Esophagus (tissue), 2 donors: ENCODE results near the gene TMEM120A. TPM values are rescaled to one million over a fixed set of nuclear protein-coding genes. Genes with fewer than 3 reads are reported as not detected.
"Not testable (repeated sequence)": the region's sequence is repeated elsewhere in the genome, so short reads cannot be mapped to it uniquely, and the experiment has no call there.

Experiments
- H3K27ac ChIP-seq, 2 donors: one replicate each; pipeline ENCODE4 v1.5.1; 2013; ENCODE audit warnings: low read depth in 2 of 2, mild to moderate bottlenecking in 2 of 2, inconsistent platforms in 1 of 2, low read length in 1 of 2, moderate library complexity in 1 of 2
- H3K27me3 ChIP-seq, 2 donors: one replicate each; pipeline ENCODE4 v1.6.1; 2013; ENCODE audit warnings: low read length in 2 of 2, control low read depth in 1 of 2, mild to moderate bottlenecking in 1 of 2; ENCODE audit not compliant: insufficient read depth in 2 of 2, control insufficient read depth in 1 of 2
- H3K36me3 ChIP-seq, 2 donors: one replicate each; pipeline ENCODE4 v1.6.1; 2013; ENCODE audit warnings: low read length in 1 of 2; ENCODE audit not compliant: control insufficient read depth in 2 of 2, insufficient read depth in 2 of 2
- H3K4me1 ChIP-seq, 2 donors: one replicate each; pipeline ENCODE4 v1.6.1; 2013; ENCODE audit warnings: low read length in 1 of 2; ENCODE audit not compliant: control insufficient read depth in 2 of 2, insufficient read depth in 2 of 2
- H3K4me3 ChIP-seq, 2 donors: one replicate each; pipeline ENCODE4 v1.5.1; 2013; ENCODE audit warnings: low read length in 2 of 2, mild to moderate bottlenecking in 2 of 2, low read depth in 1 of 2, moderate library complexity in 1 of 2
- H3K9me3 ChIP-seq, 2 donors: one replicate each; pipeline ENCODE4 v1.6.1; 2013; ENCODE audit warnings: mild to moderate bottlenecking in 2 of 2, low read depth in 1 of 2, low read length in 1 of 2, moderate library complexity in 1 of 2; ENCODE audit not compliant: control insufficient read depth in 2 of 2, insufficient read depth in 1 of 2
- WGBS, 2 donors: extraction: QIAGEN DNeasy Blood & Tissue Kit; methylation state at CpG; one replicate each; pipeline ENCODE4 v1.1.7; 2013; 5-methylcytosine and 5-hydroxymethylcytosine counted together
- polyA plus RNA-seq, 2 donors: library from polyadenylated mRNA; stranded (reverse); fragments of 200-250 nt; gene quantifications; one replicate each; pipeline ENCODE4 v1.2.3, GENCODE V29; 2013
- donor health status: healthy with polysubstance abuse.
- donor health status: Bipolar disorder and iron deficiency.

The TMEM120A gene
- polyA plus RNA-seq: 10 to 100 TPM; 43.8 to 51.0 TPM

DNA sequence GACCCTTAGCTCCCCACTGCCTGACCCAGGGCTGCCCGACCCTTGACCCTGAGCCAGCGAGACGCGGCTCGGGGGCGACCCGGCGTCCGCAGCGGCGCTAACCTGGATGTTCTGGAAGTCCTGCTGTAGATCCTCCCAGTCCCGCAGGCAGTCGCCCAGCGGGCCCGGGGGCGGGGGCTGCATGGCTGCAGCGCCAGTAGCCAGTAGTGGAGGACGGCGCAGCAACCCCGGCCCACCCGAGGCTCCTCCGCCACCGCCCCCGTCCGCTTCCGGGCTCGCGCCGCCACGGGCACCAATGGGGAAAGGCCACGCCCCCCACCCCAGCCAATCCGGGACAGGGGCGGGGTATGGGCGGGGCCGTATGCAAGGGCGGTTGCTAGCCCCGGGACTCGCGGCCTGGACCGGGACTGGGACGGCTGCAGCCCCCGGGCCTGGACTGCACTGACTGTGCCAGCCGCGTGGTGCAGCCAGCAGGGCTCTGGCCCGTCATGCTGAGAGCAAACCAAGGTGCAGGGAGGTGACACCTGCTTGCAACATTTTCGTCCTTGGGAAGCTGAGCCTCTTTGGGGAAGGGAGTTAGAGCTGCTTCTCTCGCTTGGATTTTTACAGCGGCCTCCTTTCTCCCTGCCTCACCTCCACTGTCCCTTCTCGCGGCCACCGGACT lies at the start of gene TMEM120A:
TMEM120A (minus strand) TSS at position 208 of the 664 bp plus-strand sequence; CDS start at position 183, 25 bp downstream.
- Histone ChIP-seq H3K4me3 (peak within 1 kb of the TSS; percentile 72 to 91), H3K4me1 (peaks cover 0 to 13% of the 10 kb centered on the region in 2 donors), H3K36me3 (peaks cover 2 to 8% of the 10 kb centered on the region in 2 donors), H3K27ac (peak within 1 kb of the TSS; percentile 88 to 91), H3K27me3 (no peaks in the 10 kb centered on the region), H3K9me3 (no peaks in the 10 kb centered on the region)
- WGBS, 2 donors: 1 to 2% methylated on average over 38 to 51 of the region's 51 CpGs

DNA sequence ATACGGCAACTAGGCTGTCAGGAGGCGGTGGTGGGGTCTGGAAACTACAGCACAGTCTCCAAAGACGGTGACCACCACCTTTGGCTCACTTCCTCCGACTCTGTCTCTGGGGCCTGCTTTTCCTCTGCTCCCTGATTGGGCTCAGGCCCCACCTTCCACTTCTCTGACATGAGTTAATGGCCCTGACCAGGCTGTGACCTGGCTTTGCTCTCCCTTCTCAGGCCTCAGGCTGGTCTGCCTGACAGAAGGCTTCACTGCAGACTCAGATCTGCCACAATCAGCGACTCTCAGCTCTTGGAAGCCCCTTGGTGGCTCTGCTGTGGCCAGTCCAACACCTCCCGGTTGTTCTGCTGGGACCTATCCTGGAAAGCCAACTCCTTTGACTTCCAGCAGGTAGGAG lies 45.7 kb upstream of the TMEM120A start:
- no peaks in the 10 kb centered on the region for H3K27me3 ChIP-seq
- H3K9me3 ChIP-seq: no peaks in the 10 kb centered on the region
- H3K4me1 ChIP-seq: no peaks in the 10 kb centered on the region
- no peak overlapping the region for H3K27ac ChIP-seq
- WGBS, 2 donors: 81 to 93% methylated on average over 6 of the region's 6 CpGs
- H3K4me3 ChIP-seq: no peak overlapping the region
- H3K36me3 ChIP-seq: peaks cover 0 to 11% of the 10 kb centered on the region in 2 donors

DNA sequence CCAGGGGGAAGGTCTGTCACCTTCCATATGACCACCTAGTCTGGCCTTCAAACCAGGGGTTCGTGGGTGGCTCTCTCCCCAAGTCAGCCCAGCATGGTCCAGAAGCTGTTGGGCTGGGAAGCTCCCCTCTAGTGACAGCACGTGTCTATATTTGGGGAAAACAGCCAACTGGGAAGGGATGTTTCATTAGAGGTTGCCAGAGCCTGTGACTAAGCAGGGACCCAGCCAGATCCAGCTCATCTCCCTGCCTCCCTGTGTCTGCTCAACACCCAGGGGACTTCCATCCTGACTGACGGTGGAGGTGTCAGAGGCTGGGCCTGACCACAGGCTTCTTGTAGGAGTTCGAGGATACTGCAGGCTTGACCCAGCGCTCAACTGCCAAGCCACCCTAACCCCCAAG lies 42.9 kb upstream of the TMEM120A start:
- Histone ChIP-seq H3K4me1 (no peaks in the 10 kb centered on the region), H3K27ac (no peak overlapping the region), H3K27me3 (no peaks in the 10 kb centered on the region), H3K4me3 (no peak overlapping the region), H3K36me3 (peaks cover 0 to 11% of the 10 kb centered on the region in 2 donors), H3K9me3 (no peaks in the 10 kb centered on the region)
- 64 to 65% methylated on average over 5 of the region's 5 CpGs for WGBS, 2 donors

DNA sequence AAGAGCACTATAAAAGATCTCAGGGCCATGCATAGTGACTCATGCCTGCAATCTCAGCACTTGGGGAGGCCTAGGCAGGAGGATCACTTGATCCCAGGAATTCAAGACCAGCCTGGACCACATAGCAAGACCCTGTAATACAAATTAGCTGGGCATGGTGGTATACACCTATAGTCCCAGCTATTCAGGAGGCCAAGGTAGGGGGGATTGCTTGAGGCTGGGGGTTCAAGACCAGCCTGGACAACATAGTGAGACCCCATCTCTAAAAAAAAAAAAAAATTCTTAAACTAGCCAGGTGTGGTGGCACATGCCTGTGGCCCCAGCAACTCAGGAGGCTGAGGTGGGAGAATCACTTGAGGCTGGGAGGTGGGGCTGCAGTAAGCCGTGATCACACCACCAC lies 37.6 kb upstream of the TMEM120A start:
- WGBS, 2 donors: 91% methylated on average over 1 of the region's 1 CpG
- Histone ChIP-seq H3K4me1 (no peaks in the 10 kb centered on the region), H3K36me3 (peaks cover 0 to 4% of the 10 kb centered on the region in 2 donors), H3K4me3 (no peak overlapping the region), H3K9me3 (no peaks in the 10 kb centered on the region), H3K27ac (no peak overlapping the region), H3K27me3 (no peaks in the 10 kb centered on the region)

DNA sequence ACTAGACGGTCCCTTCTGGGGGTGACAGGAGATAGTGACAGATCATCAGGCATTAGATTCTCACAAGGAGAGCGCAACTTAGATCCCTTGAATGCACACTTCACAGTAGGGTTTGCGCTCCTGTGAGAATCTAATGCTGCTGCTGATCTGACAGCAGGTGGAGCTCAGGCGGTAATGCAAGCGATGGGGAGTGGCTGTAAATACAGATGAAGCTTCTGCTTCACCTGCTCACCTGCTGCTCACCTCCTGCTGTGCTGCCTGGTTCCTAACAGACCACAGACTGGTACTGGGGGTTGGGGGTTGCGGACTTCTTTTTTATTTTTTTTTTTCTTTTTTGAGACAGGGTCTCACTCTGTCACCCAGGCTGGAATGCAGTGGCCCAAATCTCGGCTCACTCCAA lies 35.3 kb upstream of the TMEM120A start:
- H3K9me3 ChIP-seq, H3K4me1 ChIP-seq, H3K4me3 ChIP-seq, H3K36me3 ChIP-seq, H3K27ac ChIP-seq, H3K27me3 ChIP-seq: not testable (repeated sequence)
- 92 to 94% methylated on average over 7 of the region's 7 CpGs for WGBS, 2 donors

DNA sequence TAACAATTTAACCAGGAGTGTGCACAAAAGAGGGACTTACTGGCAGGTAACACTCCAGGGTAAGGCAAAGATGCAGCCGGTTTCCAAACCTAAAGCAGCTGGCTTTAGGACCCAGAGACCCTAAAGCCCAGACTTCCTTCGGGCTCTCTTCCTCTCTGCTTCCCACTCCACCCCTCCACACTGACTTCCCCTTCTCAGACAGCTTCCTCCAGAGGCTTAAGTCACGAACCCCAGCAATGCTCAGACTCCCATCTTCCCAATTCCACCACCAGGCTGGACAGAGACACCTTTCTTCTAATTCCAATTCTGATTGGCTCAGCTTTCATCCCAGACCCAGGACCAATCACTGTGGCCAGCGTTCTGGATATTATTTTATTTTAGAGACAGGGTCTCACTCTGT lies 28.6 kb upstream of the TMEM120A start:
- no peaks in the 10 kb centered on the region for H3K4me1 ChIP-seq
- no peak overlapping the region for H3K4me3 ChIP-seq
- peaks cover 0 to 3% of the 10 kb centered on the region in 2 donors for H3K36me3 ChIP-seq
- H3K27me3 ChIP-seq: no peaks in the 10 kb centered on the region
- H3K9me3 ChIP-seq: no peaks in the 10 kb centered on the region
- 45 to 56% methylated on average over 4 of the region's 4 CpGs for WGBS, 2 donors
- no peak overlapping the region for H3K27ac ChIP-seq

DNA sequence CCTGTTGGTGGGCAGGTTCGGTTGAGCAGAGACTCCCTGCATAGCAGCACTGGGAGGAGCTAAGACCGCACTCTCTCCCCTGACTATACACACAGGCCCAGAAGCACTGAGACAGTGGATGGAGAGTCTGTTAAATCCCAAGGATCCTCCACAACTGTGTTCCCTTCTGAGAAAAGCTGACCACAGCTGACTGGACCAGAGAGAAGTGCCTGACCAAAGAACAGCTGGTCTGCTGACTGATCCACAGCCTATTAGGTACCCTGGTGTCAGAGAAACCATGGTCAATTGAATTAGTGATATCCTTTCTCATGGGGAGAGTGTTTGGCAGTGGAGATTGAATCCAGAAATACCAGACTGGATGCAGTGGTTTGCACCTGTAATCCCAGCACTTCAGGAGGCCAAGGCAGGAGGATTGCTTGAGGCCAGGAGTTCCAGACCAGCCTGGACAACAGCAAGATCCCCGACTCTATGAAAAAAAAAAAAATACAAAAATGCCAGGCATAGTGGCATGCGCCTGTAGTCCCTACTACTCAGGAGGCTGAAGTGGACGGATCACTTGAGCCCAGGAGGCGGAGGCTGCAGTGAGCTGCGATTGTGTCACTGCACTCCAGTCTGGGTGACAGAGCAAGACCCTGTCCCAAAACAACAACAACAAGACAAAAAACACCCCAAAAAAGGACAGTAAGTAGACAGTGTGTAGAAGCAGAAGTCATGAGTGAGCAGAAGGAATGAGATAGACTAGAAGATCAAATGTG lies 27.8 kb upstream of the TMEM120A start:
- WGBS, 2 donors: 94 to 96% methylated on average over 7 of the region's 7 CpGs
- H3K4me3 ChIP-seq: no peak overlapping the region
- H3K27me3 ChIP-seq: no peaks in the 10 kb centered on the region
- H3K36me3 ChIP-seq: peaks cover 0 to 3% of the 10 kb centered on the region in 2 donors
- no peaks in the 10 kb centered on the region for H3K9me3 ChIP-seq
- H3K4me1 ChIP-seq: no peaks in the 10 kb centered on the region
- no peak overlapping the region for H3K27ac ChIP-seq

DNA sequence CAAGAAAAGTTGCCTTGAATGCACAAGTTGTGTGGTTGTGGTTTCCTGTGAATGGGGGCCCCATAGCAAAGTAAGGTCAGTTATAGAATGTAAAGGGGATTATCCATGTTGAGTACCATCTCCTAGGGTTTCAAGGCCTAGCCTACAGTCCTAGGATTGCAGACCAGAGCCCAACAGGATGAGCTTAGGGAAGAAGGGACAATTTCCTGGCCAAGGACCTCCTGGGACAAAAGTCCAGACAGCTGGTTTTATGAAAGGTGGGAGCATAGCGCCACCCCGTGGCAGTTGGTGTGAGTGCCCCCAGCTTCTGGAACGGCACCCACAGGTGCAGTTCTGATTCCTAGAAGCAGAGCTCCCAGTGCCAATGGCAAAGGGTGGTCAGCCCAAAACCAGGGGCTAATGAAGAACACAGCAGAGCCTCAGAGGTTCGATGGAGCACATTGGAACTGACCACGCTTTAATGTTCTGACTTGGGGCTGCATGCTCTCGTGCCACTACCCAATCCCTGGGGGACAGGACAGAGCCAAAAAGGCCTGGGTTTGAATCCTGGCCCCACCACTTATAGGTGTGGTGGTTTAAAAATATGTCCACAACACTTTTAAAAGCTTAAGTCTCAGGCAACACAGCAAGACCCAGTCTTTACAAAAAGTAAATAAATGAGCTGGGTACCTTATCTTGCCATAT lies 25.8 kb upstream of the TMEM120A start:
- 41 to 43% methylated on average over 6 of the region's 6 CpGs for WGBS, 2 donors
- no peaks in the 10 kb centered on the region for H3K4me1 ChIP-seq

DNA sequence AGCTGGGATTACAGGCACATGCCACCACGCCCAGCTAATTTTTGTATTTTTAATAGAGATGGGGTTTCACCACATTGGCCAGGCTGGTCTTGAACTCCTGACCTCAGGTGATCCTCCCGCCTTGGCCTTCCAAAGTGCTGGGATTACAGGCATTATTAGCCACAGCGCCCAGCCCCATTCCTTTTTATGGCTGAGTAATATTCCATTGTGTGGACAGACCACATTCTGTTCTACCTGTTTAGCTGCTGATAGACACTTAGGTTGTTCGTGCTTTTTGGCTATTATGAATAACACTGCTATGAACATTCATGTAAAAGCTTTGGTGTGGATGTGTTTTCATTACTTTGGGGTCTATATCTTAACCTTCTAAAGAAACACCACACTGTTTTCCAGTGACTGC lies 24.1 kb upstream of the TMEM120A start:
- H3K4me3 ChIP-seq, H3K27me3 ChIP-seq, H3K36me3 ChIP-seq, H3K9me3 ChIP-seq, H3K4me1 ChIP-seq, H3K27ac ChIP-seq: not testable (repeated sequence)
- WGBS, 2 donors: 89 to 92% methylated on average over 4 of the region's 4 CpGs

More for the DNA sequence above, 25.8 kb upstream of the TMEM120A start:
- H3K9me3 ChIP-seq: no peaks in the 10 kb centered on the region
- no peaks in the 10 kb centered on the region for H3K27me3 ChIP-seq
- peaks cover 0 to 3% of the 10 kb centered on the region in 2 donors for H3K36me3 ChIP-seq
- H3K27ac ChIP-seq: peak overlapping the region in 1 of 2 donors; percentile 16
- no peak overlapping the region for H3K4me3 ChIP-seq
